GM10248 (cell line): Measurements from ENCODE around the gene PDIA2.
"Not testable (repeated sequence)": the region's sequence is repeated elsewhere in the genome, so short reads cannot be mapped to it uniquely, and the experiment has no call there.

ENCODE experiments used
- CTCF ChIA-PET: fragments of 300-600 bp; sonication (Branson Sonifier 250); formaldehyde crosslinking; extraction: SDS; loops from one replicate; lab custom pipeline; 2021; ENCODE audit warnings: antibody characterized with exemption; lab: Yijun Ruan, JAX
- POLR2A ChIA-PET: fragments of 350-650 bp; sonication (Branson Sonifier 250); formaldehyde crosslinking; extraction: SDS; loops from one replicate; lab custom pipeline; 2020; ENCODE audit warnings: antibody characterized with exemption; lab: Yijun Ruan, JAX
- DNase-seq: peaks from one replicate; pipeline ENCODE4 v3.0.0; 2012; ENCODE audit errors: extremely low spot score
- TF ChIP-seq, protein P1 (sequence below): IDR thresholded peaks from 2 replicates; pipeline ENCODE4 v1.5.1; 2012; ENCODE audit warnings: mild to moderate bottlenecking, low read depth; ENCODE audit errors: extremely low read depth, missing control alignments, control extremely low read depth

The PDIA2 gene

DNA sequence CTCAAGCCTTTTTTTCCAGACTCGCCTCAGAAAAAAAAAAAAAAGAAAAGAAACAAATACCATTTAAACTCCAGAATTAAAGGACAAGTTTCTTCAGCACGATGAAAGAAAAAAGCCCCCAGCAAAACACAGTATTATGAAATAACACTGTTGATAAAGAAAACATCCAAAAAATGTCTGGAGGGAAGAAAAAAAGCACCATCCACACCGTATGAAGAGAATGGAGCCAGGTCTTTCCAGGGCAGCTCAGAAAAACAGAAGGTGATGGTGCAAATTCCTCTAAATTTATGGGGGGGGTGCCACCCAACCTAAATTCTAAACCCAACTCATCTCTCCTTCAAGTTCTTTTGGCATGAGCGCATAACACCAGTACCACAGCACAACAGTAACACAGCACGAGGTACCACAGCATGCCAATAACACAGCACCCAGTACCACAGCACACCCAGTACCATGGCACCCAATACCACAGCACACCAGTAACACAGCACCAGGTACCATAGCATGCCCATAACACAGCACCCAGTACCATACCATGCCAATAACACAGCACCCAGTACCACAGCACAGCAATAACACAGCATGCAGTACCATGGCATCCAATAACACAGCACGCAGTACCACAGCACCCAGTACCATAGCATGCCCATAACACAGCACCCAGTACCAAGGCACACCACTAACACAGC, 50.6 kb downstream of the PDIA2 start:
- CTCF ChIA-PET = no interaction called here

DNA sequence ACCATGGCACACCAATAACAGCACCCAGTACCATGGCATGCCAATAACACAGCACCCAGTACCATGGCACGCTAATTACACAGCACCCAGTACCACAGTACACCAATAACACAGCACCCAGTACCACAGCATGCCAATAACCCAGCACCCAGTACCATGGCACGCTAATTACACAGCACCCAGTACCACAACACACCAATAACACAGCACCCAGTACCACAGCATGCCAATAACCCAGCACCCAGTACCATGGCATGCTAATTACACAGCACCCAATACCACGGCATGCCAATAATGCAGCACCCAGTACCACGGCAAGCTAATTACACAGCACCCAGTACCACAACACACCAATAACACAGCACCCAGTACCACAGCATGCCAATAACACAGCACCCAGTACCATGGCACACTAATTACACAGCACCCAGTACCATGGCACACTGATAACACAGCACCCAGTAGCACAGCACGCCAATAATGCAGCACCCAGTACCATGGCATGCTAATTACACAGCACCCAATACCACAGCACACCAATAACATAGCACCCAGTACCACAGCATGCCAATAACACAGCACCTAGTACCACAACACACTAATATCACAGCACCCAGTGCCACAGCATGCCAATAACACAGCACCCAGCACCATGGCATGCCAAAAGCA, 51.3 kb downstream of the PDIA2 start:
- CTCF ChIA-PET, POLR2A ChIA-PET, DNase-seq: not testable (repeated sequence)

More for the DNA sequence above, 50.6 kb downstream of the PDIA2 start:
- TF ChIP-seq, protein P1, sequence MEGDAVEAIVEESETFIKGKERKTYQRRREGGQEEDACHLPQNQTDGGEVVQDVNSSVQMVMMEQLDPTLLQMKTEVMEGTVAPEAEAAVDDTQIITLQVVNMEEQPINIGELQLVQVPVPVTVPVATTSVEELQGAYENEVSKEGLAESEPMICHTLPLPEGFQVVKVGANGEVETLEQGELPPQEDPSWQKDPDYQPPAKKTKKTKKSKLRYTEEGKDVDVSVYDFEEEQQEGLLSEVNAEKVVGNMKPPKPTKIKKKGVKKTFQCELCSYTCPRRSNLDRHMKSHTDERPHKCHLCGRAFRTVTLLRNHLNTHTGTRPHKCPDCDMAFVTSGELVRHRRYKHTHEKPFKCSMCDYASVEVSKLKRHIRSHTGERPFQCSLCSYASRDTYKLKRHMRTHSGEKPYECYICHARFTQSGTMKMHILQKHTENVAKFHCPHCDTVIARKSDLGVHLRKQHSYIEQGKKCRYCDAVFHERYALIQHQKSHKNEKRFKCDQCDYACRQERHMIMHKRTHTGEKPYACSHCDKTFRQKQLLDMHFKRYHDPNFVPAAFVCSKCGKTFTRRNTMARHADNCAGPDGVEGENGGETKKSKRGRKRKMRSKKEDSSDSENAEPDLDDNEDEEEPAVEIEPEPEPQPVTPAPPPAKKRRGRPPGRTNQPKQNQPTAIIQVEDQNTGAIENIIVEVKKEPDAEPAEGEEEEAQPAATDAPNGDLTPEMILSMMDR = no peak
- DNase-seq = no peak
- POLR2A ChIA-PET = no interaction called here

DNA sequence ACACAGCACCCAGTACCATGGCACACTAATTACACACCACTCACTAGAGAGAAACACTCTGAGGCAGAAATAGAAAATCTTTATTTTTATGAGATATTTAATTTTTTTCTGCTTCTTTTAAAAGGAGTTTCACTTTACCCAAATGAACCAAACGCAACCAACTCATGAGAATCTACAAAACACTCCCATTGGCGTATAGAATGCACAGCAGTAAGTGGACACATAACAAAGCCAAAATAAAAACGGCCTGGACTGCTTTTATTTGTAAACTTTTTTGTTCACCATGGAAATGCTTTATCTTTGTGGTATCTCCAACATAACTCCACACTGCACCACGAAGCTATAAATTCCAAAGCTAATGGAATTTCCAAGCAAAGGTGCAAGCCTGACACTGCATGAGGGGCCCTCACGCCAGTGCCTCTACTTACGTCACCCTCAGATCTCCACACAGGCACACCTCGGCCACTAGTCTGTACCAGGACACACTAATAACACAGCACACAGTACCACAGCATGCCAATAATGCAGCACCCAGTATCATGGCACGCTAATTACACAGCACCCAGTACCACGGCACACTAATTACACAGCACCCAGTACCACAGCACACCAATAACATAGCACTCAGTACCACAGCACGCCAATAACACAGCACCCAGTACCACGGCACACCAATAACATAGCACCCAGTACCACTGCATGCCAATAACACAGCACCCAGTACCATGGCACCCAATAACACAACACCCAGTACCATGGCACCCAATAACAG, 52.1 kb downstream of the PDIA2 start:
- ChIA-PET POLR2A (interaction anchor here (0.6 kb wide), 1 partner anchor 376 kb away, joined by 3 read pairs; no protein-coding TSS in a partner anchor), CTCF (interaction anchor here (2.1 kb wide), 1 partner anchor 11 kb away, joined by 5 read pairs; no protein-coding TSS in a partner anchor)
- not testable (repeated sequence) for DNase-seq

DNA sequence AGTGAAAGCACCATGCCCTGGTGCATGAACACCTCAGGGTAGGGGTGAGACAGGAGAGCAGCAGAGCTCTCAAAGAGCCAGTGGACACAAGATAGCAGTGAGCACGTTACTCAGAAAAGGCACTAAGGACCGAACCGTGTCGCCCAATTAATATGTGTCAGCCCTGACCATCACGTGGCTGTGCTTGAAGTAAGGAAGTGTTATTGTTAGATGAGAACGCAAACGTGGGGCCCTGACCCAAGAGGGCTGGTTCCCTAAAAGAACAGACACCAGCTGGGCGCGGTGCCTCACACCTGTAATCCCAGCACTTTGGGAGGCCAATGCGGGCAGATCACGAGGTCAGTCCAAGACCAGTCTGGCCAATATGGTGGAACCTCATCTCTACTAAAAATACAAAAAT, 53.3 kb downstream of the PDIA2 start:
- ChIA-PET POLR2A (no interaction called here), CTCF (interaction anchor here (2.1 kb wide), 1 partner anchor 9 kb away, joined by 5 read pairs; no protein-coding TSS in a partner anchor)

More for the DNA sequence above, 53.3 kb downstream of the PDIA2 start:
- DNase-seq = no peak
- TF ChIP-seq, protein P1 = no peak
